ENCODE measurements around the gene NUAK1. TPM values are rescaled to one million over a fixed set of nuclear protein-coding genes. Genes with fewer than 3 reads are reported as not detected.

Gene NUAK1
- total RNA-seq, 1 donor: 21.7 TPM

GRCh38 chr12:106091446-106091820 is 47.3 kb downstream of the NUAK1 start:
- TF ChIP-seq CTCF (IDR thresholded peaks at IDR 0.05; ENCODE audit: extremely low read depth, low read depth, low read length): no peak
- Histone ChIP-seq H3K27ac (ENCODE audit: low read depth, low read length) (peak overlapping the region; percentile 88), H3K9me3 (ENCODE audit: low read depth, low read length) (no peaks in the 10 kb centered on the region), H3K4me1 (ENCODE audit: insufficient read depth, low read length) (peaks cover 32% of the 10 kb centered on the region), H4K20me1 (ENCODE audit: insufficient read depth, low read length) (no peaks in the 10 kb centered on the region), H3K4me2 (ENCODE audit: insufficient read depth, low read length) (peak overlapping the region; percentile 63), H3K27me3 (ENCODE audit: insufficient read depth, low read length) (no peaks in the 10 kb centered on the region), H3K36me3 (ENCODE audit: insufficient read depth, low read length) (peaks cover 4% of the 10 kb centered on the region), H3K4me3 (ENCODE audit: insufficient read depth, low read length) (no peak overlapping the region), H2AFZ (ENCODE audit: low read length) (no peak overlapping the region), H3K79me2 (ENCODE audit: insufficient read depth, low read length) (peaks cover 2% of the 10 kb centered on the region)
- no peak for DNase-seq (ENCODE audit: insufficient read length, low spot score, missing footprints)

GRCh38 chr12:106090591-106091445 is 47.9 kb downstream of the NUAK1 start:
- Histone ChIP-seq H2AFZ (ENCODE audit: low read length) (no peak overlapping the region), H3K79me2 (ENCODE audit: insufficient read depth, low read length) (peaks cover 2% of the 10 kb centered on the region), H3K4me2 (ENCODE audit: insufficient read depth, low read length) (peak overlapping the region; percentile 63), H3K4me3 (ENCODE audit: insufficient read depth, low read length) (peak overlapping the region; percentile 10), H3K27me3 (ENCODE audit: insufficient read depth, low read length) (no peaks in the 10 kb centered on the region), H3K9me3 (ENCODE audit: low read depth, low read length) (no peaks in the 10 kb centered on the region), H3K27ac (ENCODE audit: low read depth, low read length) (peak overlapping the region; percentile 88), H4K20me1 (ENCODE audit: insufficient read depth, low read length) (no peaks in the 10 kb centered on the region), H3K36me3 (ENCODE audit: insufficient read depth, low read length) (peaks cover 4% of the 10 kb centered on the region), H3K4me1 (ENCODE audit: insufficient read depth, low read length) (peaks cover 32% of the 10 kb centered on the region)
- peak; percentile 85 for DNase-seq (ENCODE audit: insufficient read length, low spot score, missing footprints)
- no peak for TF ChIP-seq CTCF (IDR thresholded peaks at IDR 0.05; ENCODE audit: extremely low read depth, low read depth, low read length)

DNA sequence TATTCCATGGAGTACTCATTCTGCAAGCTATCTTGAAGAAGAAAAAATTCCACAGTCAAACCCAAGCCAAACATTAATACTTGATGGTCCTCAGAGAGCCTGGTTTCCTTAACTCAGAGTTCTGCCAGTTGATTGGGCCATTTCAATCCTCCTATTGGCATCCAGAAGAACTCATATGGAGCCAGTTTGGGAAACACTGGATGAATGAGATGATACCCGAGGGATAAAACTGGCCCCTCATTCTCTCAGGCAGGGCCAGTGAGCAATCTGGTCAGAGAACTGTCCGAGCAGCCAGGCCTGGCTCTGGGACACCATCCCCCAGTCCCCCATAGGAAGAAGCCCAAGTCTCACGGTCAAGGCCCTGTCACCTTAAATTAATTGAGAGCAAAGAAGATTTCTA is 48.8 kb downstream of the NUAK1 start:
- peaks cover 37% of the 10 kb centered on the region for H3K4me1 ChIP-seq (ENCODE audit: insufficient read depth, low read length)
- no peaks in the 10 kb centered on the region for H4K20me1 ChIP-seq (ENCODE audit: insufficient read depth, low read length)
- TF ChIP-seq CTCF (IDR thresholded peaks at IDR 0.05; ENCODE audit: extremely low read depth, low read depth, low read length): no peak
- no peaks in the 10 kb centered on the region for H3K27me3 ChIP-seq (ENCODE audit: insufficient read depth, low read length)
- peak overlapping the region; percentile 63 for H3K4me2 ChIP-seq (ENCODE audit: insufficient read depth, low read length)
- no peak overlapping the region for H2AFZ ChIP-seq (ENCODE audit: low read length)
- H3K79me2 ChIP-seq (ENCODE audit: insufficient read depth, low read length): peaks cover 2% of the 10 kb centered on the region
- H3K4me3 ChIP-seq (ENCODE audit: insufficient read depth, low read length): no peak overlapping the region
- no peaks in the 10 kb centered on the region for H3K9me3 ChIP-seq (ENCODE audit: low read depth, low read length)
- peaks cover 3% of the 10 kb centered on the region for H3K36me3 ChIP-seq (ENCODE audit: insufficient read depth, low read length)
- H3K27ac ChIP-seq (ENCODE audit: low read depth, low read length): peak overlapping the region; percentile 88
- no peak for DNase-seq (ENCODE audit: insufficient read length, low spot score, missing footprints)

GRCh38 chr12:106088811-106089485 is 49.8 kb downstream of the NUAK1 start:
- TF ChIP-seq CTCF (IDR thresholded peaks at IDR 0.05; ENCODE audit: extremely low read depth, low read depth, low read length): no peak
- peaks cover 38% of the 10 kb centered on the region for H3K4me1 ChIP-seq (ENCODE audit: insufficient read depth, low read length)
- no peak overlapping the region for H3K4me2 ChIP-seq (ENCODE audit: insufficient read depth, low read length)
- H4K20me1 ChIP-seq (ENCODE audit: insufficient read depth, low read length): no peaks in the 10 kb centered on the region
- no peak overlapping the region for H2AFZ ChIP-seq (ENCODE audit: low read length)
- peaks cover 2% of the 10 kb centered on the region for H3K79me2 ChIP-seq (ENCODE audit: insufficient read depth, low read length)
- no peaks in the 10 kb centered on the region for H3K9me3 ChIP-seq (ENCODE audit: low read depth, low read length)
- no peak overlapping the region for H3K27ac ChIP-seq (ENCODE audit: low read depth, low read length)
- H3K36me3 ChIP-seq (ENCODE audit: insufficient read depth, low read length): no peaks in the 10 kb centered on the region
- no peak overlapping the region for H3K4me3 ChIP-seq (ENCODE audit: insufficient read depth, low read length)
- no peaks in the 10 kb centered on the region for H3K27me3 ChIP-seq (ENCODE audit: insufficient read depth, low read length)
- DNase-seq (ENCODE audit: insufficient read length, low spot score, missing footprints): no peak

Data from osteoblast (primary cell).